ENCODE measurements around the gene TMEM59. TPM values are rescaled to one million over a fixed set of nuclear protein-coding genes. Genes with fewer than 3 reads are reported as not detected.
"Not testable (repeated sequence)": the region's sequence is repeated elsewhere in the genome, so short reads cannot be mapped to it uniquely, and the experiment has no call there.

The TMEM59 gene, protein sequence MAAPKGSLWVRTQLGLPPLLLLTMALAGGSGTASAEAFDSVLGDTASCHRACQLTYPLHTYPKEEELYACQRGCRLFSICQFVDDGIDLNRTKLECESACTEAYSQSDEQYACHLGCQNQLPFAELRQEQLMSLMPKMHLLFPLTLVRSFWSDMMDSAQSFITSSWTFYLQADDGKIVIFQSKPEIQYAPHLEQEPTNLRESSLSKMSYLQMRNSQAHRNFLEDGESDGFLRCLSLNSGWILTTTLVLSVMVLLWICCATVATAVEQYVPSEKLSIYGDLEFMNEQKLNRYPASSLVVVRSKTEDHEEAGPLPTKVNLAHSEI
- 247 and 269 TPM in 2 replicates for total RNA-seq (2014; rRNA removed)
- polyA plus RNA-seq (2012): 198 TPM

DNA sequence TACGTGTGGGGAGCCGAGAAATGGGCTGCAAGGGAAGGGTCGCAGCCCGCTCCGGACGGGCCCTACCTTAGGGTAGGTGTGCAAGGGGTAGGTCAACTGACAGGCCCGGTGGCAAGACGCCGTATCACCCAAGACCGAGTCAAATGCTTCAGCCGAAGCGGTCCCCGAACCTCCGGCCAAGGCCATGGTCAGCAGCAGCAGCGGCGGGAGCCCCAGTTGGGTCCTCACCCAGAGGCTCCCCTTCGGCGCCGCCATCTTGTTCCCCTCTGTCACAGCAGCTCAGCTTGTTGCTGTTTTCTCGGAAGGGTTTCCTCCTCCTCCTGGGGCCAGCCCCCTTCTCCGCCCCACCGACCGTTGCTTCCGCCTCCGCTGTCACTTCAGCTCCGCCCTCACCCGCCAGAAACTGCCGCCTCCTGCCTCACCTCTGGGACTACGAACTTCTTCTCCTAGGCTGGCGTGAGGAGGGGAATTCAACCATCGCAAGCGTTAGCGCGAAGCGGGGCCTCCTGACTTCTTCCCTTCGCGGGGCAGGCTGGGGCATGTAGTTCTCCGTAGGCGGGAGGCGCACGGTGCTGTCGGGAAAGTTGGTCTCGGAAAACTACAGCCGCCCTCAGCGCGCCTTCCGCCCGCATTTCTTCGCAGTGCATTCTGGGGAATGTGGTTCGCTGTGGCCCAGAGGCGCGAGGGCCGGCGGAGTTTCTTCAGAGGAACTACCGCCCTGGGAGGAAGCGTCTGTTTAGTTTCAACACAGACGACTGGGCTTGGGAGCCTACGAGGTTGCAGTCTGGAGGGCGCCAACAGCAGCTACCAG, at the start of gene TMEM59, which contains the start of gene TCEANC2:
Gene TMEM59, minus strand, starts transcription at position 271 of the 811 bp plus-strand sequence. Its CDS starts 16 bp downstream, at position 255.
Gene TCEANC2, plus strand, starts transcription at position 675 of the 811 bp plus-strand sequence. CDS start 815 bp downstream, outside the sequence.
- peak; percentile 99 for DNase-seq (ENCODE audit: low read depth)

DNA sequence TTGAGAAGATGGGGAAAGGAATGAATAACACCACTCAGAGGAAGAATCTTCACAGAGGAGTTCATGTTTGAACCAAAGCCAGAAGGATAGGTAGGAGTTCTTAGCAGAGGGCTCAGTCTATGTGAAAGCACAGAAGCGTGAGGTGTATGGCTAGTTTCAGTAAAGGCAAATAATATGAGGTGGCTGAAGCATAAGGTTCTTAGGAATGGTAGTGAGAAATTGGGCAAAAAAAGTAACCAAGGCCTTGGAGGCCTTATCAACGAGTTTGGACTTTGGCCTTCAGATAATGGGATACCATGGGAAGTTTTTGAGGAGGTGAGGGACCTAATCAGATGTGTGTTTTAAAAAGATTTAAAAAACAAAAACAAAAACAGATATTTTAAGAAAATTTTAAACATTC, 47.5 kb upstream of the TMEM59 start:
- DNase-seq (ENCODE audit: low read depth): no peak

DNA sequence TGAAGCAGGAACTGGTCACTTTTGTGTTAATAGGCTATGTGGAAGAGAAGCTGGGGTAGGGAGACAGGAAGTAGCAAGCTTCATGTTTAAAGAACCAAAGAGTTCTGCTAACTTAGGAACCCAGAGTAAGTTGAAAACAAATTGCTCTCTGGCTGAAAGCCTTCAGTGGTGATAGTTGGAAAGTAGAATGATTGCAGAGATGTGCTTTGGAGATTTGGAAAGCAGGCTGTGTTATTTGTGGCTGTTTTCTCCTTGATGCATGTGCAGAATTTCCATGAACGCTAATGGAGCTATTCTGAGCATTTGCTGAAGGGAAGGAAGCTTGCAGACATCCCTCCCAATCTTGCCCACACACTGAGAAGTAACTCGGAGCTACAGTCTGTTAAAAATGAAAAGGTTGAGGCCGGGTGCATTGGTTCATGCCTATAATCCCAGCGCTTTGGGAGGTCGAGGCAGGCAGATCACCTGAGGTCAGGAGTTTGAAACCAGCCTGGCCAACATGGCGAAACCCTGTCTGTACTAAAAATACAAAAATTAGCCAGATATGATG, 46.1 kb upstream of the TMEM59 start:
- no peak for DNase-seq (ENCODE audit: low read depth)

DNA sequence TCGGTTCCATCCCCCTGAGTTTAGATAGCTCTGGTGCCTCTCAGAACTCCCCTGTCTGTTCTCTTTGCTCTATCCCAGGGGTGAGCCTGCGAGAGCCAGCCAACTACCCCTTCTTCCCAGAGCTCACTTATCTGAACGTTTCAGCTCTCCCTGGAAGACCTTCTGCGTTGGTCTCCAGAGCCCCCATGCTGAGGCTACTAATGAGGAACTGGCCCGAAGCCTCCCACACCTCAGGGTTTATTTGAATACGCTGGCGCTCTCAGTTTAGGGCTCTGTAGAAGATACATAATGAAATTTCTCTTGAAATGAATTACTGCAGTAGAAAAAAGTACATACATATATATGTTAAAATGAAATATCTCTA, 43.9 kb upstream of the TMEM59 start:
- DNase-seq (ENCODE audit: low read depth): no peak

DNA sequence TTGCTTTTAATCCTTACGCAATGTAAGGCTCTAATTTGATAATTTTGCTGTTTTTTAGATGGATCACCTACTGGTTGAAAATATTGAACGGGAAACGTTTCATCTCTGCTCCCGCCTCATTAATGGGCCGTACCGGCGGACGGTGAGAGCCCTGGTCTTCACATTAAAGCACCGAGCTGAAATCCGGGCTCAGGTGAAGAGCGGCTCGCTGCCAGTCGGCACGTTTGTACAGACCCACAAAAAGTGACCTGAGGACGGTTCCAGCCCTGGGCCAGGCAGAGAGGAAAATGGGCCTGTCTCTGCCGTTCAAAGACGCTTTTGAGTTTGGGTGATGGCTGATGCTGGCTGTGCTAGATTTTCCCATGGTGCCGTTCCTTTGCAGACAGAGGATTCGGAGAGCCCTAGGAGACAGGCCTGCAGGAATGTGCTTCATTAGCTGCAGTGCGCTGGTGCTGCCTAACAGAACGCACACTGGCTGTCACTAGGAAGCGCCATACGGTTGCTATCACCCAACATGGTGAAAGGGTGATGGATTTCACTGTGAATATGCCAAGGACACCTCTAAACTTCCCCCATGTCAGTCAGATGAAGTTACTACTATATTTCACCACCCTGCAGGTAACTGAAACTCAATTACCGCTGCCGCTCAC, 43.3 kb upstream of the TMEM59 start:
- DNase-seq (ENCODE audit: low read depth): no peak

DNA sequence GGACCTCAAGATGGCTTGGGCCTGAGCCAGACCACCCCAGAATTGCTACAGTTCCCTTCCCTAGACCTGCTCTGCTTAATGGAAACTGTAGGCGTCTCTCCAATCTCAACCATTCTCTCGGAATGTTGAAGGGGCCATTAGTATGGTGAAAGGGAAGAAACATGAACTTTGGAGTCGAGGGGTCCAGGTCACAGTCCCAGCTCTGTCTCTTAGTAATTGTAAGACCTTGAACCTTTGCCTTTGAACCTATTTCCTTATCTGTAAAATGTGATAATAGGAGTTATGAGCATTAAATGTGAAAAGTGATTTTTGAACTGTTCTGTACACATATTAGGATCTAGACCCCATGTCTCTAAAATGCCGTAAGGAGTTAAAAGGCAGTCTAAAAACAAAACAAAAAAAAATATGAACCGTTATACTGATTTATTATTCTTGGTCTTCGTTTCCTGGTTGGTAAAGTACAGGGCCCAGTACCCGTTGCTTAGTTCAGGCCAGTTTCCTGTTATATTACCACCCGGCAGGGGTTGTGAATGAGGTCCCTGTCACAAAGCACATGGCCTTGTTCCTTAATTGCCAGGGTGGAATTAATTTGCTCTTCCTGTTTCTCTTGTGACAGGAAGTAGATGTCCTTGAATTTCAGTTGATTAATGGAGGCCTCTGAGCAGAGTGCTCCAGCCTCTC, 42.7 kb upstream of the TMEM59 start:
- DNase-seq (ENCODE audit: low read depth): no peak

DNA sequence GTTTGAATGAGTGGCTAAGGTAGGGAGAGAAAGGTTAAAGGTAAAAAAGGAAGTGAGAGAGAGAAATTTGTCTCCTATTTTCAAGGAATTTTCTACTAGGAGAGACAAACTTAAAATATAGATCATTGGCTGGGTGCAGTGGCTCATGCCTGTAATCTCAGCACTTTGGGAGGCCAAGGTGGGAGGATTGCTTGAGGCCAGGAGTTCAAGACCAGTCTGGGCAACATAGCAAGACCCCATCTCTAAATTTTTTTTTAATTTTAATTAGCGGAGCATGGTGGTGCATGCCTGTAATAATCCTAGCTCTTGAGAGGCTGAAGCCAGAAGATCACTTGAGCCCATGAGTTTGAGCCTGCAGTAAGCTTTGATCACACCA, 41.7 kb upstream of the TMEM59 start:
- not testable (repeated sequence) for DNase-seq (ENCODE audit: low read depth)

DNA sequence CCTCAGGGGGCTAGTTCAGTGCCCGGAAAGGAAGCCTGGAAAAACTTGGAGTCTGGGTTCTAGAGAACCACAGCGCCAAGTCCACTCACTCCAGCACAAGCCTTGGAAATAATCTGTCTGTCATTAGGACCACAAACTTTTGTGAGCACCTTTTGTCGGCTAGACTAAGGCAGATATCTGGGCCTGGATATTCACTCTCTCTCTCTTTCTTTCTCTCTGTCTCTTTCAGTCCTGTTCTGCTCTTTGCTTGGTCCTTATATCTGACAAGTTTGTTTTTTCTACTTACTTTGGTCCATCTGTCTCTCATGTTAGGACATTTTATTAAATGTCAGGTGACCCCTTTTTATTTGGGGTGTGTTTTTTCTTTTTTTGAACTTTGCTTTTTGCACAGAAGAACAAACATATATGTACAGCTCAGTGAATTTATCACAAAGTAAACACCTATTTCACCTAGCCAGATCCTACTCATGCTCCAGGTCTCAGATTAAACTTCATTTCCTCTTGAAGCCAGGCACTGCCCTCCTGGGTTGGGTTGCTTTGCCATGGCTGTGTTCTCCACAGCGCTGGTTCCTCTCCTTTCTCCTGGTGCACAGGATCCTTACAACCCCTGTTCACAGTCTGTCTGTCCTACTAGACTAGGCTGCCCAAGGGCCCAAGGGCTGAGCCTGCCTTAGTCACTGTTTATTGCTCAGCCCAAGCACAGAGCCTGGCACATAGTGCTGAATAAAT, 41.2 kb upstream of the TMEM59 start:
- DNase-seq (ENCODE audit: low read depth): no peak

DNA sequence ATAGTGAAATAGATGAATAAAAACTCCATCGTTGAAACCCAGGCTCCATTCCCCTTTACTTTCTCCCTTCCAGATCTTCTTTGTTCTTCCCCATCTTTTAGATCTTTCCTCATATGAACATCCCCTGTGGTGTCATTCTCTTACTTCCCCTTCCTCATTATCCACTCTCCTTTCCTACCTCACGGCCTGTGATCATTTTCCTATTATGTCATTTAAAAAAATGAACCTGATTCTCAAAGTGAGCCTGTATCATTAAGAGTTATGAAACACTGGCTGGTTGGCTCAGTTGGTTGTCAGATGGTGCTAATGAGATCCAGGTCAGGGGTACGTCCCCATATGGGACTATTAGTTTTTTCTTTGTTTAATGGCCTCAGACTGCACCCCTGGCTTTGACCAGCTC, 38.7 kb upstream of the TMEM59 start:
- no peak for DNase-seq (ENCODE audit: low read depth)

DNA sequence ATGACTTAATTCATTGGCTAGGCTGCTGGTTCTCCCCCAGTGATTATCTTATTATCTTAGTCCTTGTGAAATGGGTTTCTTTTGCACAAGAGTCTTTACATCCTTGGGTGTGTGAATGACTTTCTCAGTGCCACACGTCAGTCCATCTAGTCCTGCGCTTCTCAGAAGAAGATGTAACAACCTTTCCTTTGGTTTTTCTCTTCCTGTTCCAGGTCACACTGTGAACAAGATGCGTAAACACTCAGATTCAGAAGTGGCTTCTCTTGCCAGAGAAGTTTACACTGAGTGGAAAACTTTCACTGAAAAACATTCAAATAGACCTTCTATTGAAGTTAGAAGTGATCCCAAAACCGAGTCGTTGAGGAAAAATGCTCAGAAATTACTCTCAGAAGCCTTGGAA, 35.4 kb upstream of the TMEM59 start:
- no peak for DNase-seq (ENCODE audit: low read depth)

DNA sequence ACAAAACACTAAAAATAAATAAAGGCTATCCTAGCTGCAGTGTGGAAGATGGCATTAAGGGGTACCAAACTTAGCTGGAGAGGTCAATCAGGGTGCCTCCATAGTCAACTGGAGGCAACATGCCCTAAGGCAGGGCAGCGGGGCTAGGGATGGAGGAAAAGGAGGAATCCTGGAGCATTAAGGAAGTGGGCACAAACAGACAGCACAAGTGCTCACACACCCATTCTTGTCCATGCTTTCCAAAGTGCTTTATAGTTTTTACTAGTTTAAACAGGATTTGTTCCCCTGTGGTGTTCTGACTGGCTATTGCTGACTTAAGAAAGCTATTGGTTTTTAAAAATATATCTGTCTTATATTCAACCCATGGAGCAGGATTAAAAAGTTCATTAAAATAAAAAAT, 33.8 kb upstream of the TMEM59 start:
- no peak for DNase-seq (ENCODE audit: low read depth)

DNA sequence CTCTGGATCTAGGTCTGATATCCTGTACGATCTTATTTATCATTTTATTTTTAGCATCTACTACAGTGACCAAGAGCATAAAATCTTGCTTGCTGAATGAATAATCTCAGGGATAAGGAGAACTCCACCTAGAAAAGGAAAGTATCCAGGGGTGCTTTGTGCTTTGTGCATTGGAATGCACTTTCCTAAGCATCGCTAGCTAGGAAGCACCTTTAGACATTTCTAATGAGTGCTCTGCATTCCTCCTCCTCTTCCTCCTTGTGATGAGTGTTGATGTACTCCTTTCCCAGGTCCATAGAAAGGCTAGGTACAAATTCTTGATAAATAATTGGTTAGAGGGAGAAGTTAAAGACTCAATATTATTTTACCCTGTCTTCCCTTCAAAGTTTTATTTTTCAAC, 31.8 kb upstream of the TMEM59 start:
- no peak for DNase-seq (ENCODE audit: low read depth)

DNA sequence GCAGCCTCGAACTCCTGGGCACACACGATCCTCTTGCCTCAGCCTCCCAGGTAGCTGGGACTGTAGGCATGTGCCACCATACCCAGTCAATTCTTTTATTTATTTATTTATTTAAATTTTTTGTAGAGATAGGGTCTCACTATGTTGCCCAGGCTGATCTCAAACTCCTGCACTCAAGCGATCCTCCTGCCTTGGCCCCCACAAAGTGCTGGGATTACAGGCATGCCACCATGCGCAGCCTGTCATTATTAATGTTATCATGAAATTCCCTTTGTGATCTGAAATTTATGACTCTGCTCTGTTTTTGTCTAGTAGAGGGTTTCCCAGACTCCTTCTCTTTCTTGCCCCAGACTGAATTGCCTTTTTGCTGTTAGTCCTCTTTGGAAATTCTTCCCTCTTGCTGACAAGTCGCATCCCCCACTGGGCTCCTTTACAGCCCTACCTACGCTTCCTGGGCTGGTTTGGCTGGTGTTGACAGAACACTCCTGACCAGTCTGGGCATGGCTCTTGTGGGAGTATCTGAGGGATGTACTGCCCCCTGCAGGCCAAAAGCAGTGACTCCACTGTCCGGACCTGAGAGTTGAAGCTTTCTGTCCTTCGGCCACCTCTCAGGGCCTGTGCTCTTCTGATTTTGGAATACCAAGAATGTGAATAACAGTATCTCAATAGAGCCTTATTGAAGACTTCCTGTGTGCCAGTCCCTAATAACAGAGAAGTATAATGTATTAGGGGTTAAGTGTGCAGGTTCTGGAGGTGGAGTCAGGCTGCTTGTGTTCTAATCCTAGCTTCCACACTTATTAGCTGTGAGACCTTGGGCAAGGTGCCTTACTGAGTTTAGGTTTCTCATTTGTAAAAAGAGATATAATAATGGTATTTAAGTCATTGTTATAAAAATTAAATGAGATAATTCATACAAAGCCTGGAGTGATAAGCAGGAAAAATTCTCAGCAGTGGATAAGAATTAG, 28.6 kb upstream of the TMEM59 start:
- DNase-seq (ENCODE audit: low read depth): peak; percentile 66

DNA sequence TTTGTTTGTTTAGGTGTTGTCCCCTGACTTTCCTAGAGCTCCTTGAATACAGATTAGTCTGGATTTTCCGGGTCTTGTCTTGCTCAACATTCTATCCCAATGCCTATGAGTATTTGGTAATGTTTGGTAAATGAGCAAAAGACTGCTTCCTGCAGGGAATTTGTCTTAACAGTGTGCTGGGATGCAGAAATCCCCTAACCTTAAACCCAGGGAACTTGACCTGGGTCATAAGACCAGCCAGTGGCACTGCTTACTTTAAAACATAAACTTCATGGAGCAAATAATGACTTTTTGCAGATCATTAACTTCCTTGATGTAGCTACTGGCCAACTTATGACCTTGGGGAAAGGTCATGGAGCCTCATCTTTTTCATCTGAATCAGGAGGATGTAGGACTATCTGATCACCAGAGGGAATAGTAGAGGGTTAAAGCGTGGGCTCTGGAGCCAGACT, 27.6 kb upstream of the TMEM59 start:
- no peak for DNase-seq (ENCODE audit: low read depth)

DNA sequence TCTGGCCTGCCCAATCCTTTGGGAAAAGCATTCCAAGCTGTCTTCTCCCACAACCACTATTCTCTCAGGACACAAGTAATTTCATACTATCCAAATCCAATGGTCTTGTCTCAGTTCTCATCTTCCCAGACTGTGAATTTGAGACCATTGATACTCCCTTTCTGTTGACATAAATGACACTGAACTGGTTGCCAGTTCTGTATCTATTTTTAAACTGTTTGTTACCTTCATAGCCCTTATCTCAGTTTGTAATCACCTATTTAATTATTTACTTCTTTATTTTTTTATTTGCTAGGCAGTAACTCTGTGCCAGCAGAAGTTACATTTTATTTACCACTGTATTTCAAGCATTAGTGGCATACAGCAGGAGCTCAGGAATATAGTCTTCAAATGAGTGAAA, 24.4 kb upstream of the TMEM59 start:
- DNase-seq (ENCODE audit: low read depth): no peak

DNA sequence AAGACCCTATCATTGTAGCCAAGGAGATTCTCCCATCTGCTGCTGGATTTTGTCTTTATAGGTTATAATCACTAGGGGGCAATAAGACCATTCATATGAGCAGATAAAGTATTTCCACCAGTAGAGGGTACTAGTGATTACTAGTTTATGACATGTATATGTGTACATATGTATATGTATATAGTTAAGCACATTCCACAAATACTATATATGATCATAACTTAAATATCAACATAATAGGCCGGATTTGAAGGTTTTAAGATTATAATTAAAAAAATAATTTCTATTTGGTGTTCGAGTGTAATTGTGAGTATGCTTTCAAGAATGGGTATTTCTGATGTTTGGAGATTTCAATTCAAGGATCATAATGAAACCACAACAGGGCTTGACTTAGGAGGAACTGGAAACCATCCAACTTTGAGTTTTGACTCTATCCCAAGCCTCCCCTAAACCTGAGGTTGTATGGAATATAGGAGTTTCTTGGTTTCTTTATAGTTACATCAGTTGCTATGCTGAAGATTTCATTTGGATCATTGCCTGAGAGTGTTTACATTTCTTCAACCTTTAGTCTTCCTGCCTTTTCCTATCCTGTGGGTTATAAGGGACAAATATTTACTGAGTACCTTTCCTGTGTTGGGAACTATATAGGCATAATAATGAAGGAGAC, 17.3 kb upstream of the TMEM59 start:
- DNase-seq (ENCODE audit: low read depth): no peak

DNA sequence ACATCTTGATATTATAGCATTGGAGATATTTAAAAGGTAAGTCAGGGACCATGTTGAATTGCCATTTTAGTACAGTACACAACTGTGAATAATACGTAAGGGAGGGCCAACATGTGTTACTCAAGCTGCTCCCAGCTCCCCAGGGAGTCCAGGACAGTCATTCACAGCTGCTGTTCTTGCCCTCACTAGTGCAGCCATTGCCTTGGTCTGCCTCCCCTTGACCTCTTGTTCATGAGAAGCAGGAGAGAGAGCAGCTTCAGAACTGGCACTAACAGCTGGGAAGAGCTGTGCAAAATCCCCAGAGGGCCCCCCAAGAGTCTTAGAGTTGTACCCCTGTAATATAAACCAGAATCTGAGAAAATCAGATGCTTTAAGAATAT, 16.8 kb upstream of the TMEM59 start:
- peak; percentile 97 for DNase-seq (ENCODE audit: low read depth)

DNA sequence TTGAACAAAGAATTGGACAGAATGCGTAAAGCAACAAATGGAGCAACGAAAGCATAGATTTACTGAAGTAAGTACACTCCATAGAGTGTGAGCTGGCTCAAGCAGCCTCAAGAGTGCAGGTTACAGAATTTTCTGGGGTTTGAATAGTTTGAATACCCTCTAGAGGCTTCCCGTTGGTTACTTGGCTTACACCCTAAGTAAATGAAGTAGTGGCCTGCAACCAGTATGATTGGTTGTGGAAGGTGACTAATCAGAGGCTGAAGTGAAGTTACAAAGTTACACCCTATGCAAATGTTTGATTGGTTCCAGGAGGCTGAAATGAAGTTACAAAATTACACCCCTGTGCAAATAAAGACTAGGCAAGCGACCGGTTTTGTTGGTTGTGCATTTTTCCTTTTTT, 11.3 kb upstream of the TMEM59 start:
- DNase-seq (ENCODE audit: low read depth): no peak

DNA sequence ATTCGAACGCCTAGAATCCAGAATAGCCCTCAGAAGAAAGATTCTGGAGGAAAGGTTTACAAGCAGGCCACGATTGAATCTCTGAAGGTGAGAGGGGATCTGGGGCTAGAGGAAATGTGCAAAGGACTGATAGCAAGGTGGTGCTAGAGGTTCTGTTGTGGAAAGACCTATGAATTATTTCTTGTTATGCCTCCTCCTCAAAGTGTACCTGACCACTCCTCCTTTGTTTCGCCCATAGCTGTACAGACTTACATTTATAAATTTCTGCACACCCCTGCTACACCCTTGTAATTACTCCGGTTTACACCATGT, 1.4 kb upstream of the TMEM59 start:
- DNase-seq (ENCODE audit: low read depth): no peak

All from LHCN-M2 (cell line).